HEK293 (cell line): ENCODE results near the gene RAPGEF5.
A peak's percentile ranks its signal among the peaks of the same experiment; 100 is the strongest.

Experiments used
- CTCF ChIA-PET: fragments of 350-600 bp; formaldehyde crosslinking; extraction: SDS; loops from one replicate; lab custom pipeline; 2021; ENCODE audit warnings: antibody characterized with exemption; lab: Yijun Ruan, JAX
- POLR2A ChIA-PET: fragments of 300-600 bp; formaldehyde crosslinking; extraction: SDS; loops from one replicate; lab custom pipeline; 2020; ENCODE audit warnings: antibody characterized with exemption, inconsistent platforms; lab: Yijun Ruan, JAX
- H3K27ac ChIP-seq: fragments of 200-500 bp; sonication (Bioruptor generic); 2 replicates; pipeline ENCODE4 v1.5.1; 2014; ENCODE audit warnings: low read depth, low read length, control low read depth, inconsistent platforms; ENCODE audit errors: extremely low read depth
- H3K36me3 ChIP-seq, 2 experiments: fragments of 200-500 bp in 1 of 2; sonication (Bioruptor generic) in 1 of 2; 1 replicate in 1 of 2; 2 replicates in 1 of 2; pipeline ENCODE4 v1.5.1; 2014 to 2017; ENCODE audit warnings: inconsistent platforms in 2 of 2, low read length in 2 of 2; ENCODE audit not compliant: control insufficient read depth in 2 of 2, insufficient read depth in 1 of 2
- H3K4me1 ChIP-seq: fragments of 200-500 bp; sonication (Bioruptor generic); 2 replicates; pipeline ENCODE4 v1.5.1; 2014; ENCODE audit warnings: mild to moderate bottlenecking, low read length, inconsistent platforms; ENCODE audit not compliant: control insufficient read depth, insufficient read depth
- H3K4me3 ChIP-seq: 2 replicates; pipeline ENCODE4 v1.5.1; 2011; ENCODE audit warnings: low read depth, mild to moderate bottlenecking, control low read depth, low read length, moderate library complexity
- H3K9me3 ChIP-seq: fragments of 200-500 bp; sonication (Bioruptor generic); 2 replicates; pipeline ENCODE4 v1.5.1; 2014; ENCODE audit warnings: low read depth, low read length, inconsistent platforms; ENCODE audit not compliant: control insufficient read depth, insufficient read depth
- IKZF3 ChIP-seq: fragments of 450-650 bp; IDR thresholded peaks from 2 replicates; pipeline ENCODE4 v1.5.0; 2018; ENCODE audit warnings: missing biosample characterization, mild to moderate bottlenecking, missing genetic modification characterization, moderate library complexity
- KLF7 ChIP-seq: fragments of 450-650 bp; formaldehyde crosslinking; IDR thresholded peaks from 2 replicates; pipeline ENCODE4 v1.5.1; 2016; ENCODE audit warnings: missing biosample characterization, missing genetic modification characterization, borderline replicate concordance
- WT1 ChIP-seq: fragments of 450-650 bp; formaldehyde crosslinking; IDR thresholded peaks from 2 replicates; pipeline ENCODE4 v1.5.1; 2016; ENCODE audit warnings: missing biosample characterization, missing genetic modification characterization
- ZEB2 ChIP-seq: fragments of 450-650 bp; formaldehyde crosslinking; IDR thresholded peaks from 2 replicates; pipeline ENCODE4 v1.5.1; 2016; ENCODE audit warnings: missing biosample characterization, missing genetic modification characterization
- ZNF324 ChIP-seq: fragments of 450-650 bp; formaldehyde crosslinking; IDR thresholded peaks from 2 replicates; pipeline ENCODE4 v1.5.1; 2016; ENCODE audit warnings: missing biosample characterization, missing genetic modification characterization
- ZNF416 ChIP-seq: fragments of 450-650 bp; formaldehyde crosslinking; IDR thresholded peaks from 2 replicates; pipeline ENCODE4 v1.5.1; 2016; ENCODE audit warnings: missing biosample characterization, missing genetic modification characterization
- ZNF510 ChIP-seq: fragments of 450-650 bp; formaldehyde crosslinking; IDR thresholded peaks from 2 replicates; pipeline ENCODE4 v1.5.1; 2018; ENCODE audit warnings: mild to moderate bottlenecking, missing genetic modification characterization, missing biosample characterization; ENCODE audit not compliant: insufficient replicate concordance
- ZNF529 ChIP-seq: fragments of 450-650 bp; formaldehyde crosslinking; IDR thresholded peaks from 2 replicates; pipeline ENCODE4 v1.5.1; 2017; ENCODE audit warnings: missing genetic modification characterization, missing biosample characterization; ENCODE audit not compliant: insufficient replicate concordance
- ZNF670 ChIP-seq: fragments of 450-650 bp; formaldehyde crosslinking; IDR thresholded peaks from 2 replicates; pipeline ENCODE4 v1.5.1; 2016; ENCODE audit warnings: missing biosample characterization, missing genetic modification characterization, low read depth
- ZNF830 ChIP-seq: fragments of 450-650 bp; IDR thresholded peaks from 2 replicates; pipeline ENCODE4 v1.5.0; 2018; ENCODE audit warnings: missing biosample characterization, missing genetic modification characterization, low read depth, mild to moderate bottlenecking, moderate library complexity
- TF ChIP-seq, protein P1 (sequence below): fragments of 450-650 bp; formaldehyde crosslinking; IDR thresholded peaks from 2 replicates; pipeline ENCODE4 v1.5.1; 2017; ENCODE audit warnings: missing biosample characterization, missing genetic modification characterization
- TF ChIP-seq, protein P2 (sequence below): fragments of 450-650 bp; formaldehyde crosslinking; IDR thresholded peaks from 2 replicates; pipeline ENCODE4 v1.5.1; 2016; ENCODE audit warnings: missing biosample characterization, missing genetic modification characterization, borderline replicate concordance
- TF ChIP-seq, protein P3 (sequence below): fragments of 450-650 bp; formaldehyde crosslinking; IDR thresholded peaks from 2 replicates; pipeline ENCODE4 v1.5.1; 2016; ENCODE audit warnings: missing biosample characterization, missing genetic modification characterization
- TF ChIP-seq, protein P4 (sequence below): fragments of 450-650 bp; formaldehyde crosslinking; IDR thresholded peaks from 2 replicates; pipeline ENCODE4 v1.5.1; 2017; ENCODE audit warnings: missing biosample characterization, missing genetic modification characterization
- TF ChIP-seq, protein P5 (sequence below): IDR thresholded peaks from 2 replicates; pipeline ENCODE4 v1.6.1; 2011; ENCODE audit warnings: mild to moderate bottlenecking, low read depth, low read length, borderline replicate concordance

RAPGEF5 gene

DNA sequence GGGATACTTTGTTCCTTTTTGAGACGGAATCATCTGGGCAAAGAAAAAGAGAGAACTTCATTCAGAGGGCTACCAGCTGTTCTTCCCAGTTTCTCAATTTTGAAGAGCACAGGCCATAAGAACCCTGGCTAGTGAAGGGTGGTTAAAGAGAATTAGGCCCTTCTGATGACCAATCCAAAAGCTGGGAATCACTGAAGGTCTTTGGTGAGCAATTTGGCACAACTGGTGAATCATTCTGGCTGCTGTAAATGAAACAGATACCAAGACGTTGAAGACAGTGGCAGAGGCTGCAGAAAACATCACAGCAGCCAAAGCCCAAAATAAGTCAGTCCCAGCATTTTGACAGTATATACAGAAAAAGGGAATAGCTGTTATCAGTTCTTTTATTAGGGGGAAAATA is 5.1 kb downstream of the RAPGEF5 start (continued):
- TF ChIP-seq, protein P1, sequence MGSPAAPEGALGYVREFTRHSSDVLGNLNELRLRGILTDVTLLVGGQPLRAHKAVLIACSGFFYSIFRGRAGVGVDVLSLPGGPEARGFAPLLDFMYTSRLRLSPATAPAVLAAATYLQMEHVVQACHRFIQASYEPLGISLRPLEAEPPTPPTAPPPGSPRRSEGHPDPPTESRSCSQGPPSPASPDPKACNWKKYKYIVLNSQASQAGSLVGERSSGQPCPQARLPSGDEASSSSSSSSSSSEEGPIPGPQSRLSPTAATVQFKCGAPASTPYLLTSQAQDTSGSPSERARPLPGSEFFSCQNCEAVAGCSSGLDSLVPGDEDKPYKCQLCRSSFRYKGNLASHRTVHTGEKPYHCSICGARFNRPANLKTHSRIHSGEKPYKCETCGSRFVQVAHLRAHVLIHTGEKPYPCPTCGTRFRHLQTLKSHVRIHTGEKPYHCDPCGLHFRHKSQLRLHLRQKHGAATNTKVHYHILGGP: no peak
- no peak for TF ChIP-seq ZEB2 (tag by site-specific recombination)
- TF ChIP-seq ZNF529 (tag by site-specific recombination): no peak
- TF ChIP-seq ZNF510 (tag by site-specific recombination): no peak

DNA sequence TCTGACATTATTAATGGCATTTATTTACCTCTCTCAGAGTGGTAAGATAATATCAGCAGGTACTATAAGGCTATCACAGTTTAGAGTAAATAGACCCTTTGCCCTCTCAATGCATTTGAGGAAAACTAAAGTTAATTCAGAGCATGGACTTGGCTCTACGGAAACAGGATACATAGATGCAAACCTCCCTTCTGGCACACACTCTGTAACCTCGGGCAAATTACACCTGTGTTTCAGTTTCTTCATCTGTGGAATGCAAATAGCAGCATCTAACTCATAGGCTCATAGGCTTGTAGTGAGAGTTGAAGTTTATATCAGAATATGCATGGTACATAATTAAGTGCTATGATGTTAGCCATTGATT is 5.6 kb downstream of the RAPGEF5 start:
- Histone ChIP-seq H3K27ac (no peak overlapping the region), H3K4me1 (peaks cover 15% of the 10 kb centered on the region), H3K9me3 (no peaks in the 10 kb centered on the region)
- POLR2A ChIA-PET: no interaction called here
- TF ChIP-seq ZNF830 (tag by site-specific recombination): no peak
- 0 out of 2 replicates have a peak, but pooled peaks have one; percentile 9 for TF ChIP-seq WT1 (tag by site-specific recombination)
- TF ChIP-seq, all 188 proteins: peak for 1
- Histone ChIP-seq H3K4me3 (no peak overlapping the region), H3K36me3 (no peaks in the 10 kb centered on the region)
- CTCF ChIA-PET: no interaction called here

- Histone ChIP-seq H3K4me3 (no peak overlapping the region; the same call in 1 of the 2 replicates), H3K4me1 (peaks cover 19% of the 10 kb centered on the region), H3K27ac (no peak overlapping the region), H3K36me3 (no peaks in the 10 kb centered on the region), H3K9me3 (no peaks in the 10 kb centered on the region)
- ChIA-PET CTCF (no interaction called here), POLR2A (no interaction called here)
- no peak for TF ChIP-seq ZNF416
- TF ChIP-seq, protein P2, sequence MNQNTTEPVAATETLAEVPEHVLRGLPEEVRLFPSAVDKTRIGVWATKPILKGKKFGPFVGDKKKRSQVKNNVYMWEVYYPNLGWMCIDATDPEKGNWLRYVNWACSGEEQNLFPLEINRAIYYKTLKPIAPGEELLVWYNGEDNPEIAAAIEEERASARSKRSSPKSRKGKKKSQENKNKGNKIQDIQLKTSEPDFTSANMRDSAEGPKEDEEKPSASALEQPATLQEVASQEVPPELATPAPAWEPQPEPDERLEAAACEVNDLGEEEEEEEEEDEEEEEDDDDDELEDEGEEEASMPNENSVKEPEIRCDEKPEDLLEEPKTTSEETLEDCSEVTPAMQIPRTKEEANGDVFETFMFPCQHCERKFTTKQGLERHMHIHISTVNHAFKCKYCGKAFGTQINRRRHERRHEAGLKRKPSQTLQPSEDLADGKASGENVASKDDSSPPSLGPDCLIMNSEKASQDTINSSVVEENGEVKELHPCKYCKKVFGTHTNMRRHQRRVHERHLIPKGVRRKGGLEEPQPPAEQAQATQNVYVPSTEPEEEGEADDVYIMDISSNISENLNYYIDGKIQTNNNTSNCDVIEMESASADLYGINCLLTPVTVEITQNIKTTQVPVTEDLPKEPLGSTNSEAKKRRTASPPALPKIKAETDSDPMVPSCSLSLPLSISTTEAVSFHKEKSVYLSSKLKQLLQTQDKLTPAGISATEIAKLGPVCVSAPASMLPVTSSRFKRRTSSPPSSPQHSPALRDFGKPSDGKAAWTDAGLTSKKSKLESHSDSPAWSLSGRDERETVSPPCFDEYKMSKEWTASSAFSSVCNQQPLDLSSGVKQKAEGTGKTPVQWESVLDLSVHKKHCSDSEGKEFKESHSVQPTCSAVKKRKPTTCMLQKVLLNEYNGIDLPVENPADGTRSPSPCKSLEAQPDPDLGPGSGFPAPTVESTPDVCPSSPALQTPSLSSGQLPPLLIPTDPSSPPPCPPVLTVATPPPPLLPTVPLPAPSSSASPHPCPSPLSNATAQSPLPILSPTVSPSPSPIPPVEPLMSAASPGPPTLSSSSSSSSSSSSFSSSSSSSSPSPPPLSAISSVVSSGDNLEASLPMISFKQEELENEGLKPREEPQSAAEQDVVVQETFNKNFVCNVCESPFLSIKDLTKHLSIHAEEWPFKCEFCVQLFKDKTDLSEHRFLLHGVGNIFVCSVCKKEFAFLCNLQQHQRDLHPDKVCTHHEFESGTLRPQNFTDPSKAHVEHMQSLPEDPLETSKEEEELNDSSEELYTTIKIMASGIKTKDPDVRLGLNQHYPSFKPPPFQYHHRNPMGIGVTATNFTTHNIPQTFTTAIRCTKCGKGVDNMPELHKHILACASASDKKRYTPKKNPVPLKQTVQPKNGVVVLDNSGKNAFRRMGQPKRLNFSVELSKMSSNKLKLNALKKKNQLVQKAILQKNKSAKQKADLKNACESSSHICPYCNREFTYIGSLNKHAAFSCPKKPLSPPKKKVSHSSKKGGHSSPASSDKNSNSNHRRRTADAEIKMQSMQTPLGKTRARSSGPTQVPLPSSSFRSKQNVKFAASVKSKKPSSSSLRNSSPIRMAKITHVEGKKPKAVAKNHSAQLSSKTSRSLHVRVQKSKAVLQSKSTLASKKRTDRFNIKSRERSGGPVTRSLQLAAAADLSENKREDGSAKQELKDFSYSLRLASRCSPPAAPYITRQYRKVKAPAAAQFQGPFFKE (tag by site-specific recombination): no peak
- TF ChIP-seq ZNF324: no peak
- TF ChIP-seq, protein P3, sequence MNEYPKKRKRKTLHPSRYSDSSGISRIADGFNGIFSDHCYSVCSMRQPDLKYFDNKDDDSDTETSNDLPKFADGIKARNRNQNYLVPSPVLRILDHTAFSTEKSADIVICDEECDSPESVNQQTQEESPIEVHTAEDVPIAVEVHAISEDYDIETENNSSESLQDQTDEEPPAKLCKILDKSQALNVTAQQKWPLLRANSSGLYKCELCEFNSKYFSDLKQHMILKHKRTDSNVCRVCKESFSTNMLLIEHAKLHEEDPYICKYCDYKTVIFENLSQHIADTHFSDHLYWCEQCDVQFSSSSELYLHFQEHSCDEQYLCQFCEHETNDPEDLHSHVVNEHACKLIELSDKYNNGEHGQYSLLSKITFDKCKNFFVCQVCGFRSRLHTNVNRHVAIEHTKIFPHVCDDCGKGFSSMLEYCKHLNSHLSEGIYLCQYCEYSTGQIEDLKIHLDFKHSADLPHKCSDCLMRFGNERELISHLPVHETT: no peak
- TF ChIP-seq ZNF670 (tag by site-specific recombination): no peak
- no peak for TF ChIP-seq KLF7 (tag by site-specific recombination)
- TF ChIP-seq IKZF3 (tag by site-specific recombination): no peak
- TF ChIP-seq, protein P4, sequence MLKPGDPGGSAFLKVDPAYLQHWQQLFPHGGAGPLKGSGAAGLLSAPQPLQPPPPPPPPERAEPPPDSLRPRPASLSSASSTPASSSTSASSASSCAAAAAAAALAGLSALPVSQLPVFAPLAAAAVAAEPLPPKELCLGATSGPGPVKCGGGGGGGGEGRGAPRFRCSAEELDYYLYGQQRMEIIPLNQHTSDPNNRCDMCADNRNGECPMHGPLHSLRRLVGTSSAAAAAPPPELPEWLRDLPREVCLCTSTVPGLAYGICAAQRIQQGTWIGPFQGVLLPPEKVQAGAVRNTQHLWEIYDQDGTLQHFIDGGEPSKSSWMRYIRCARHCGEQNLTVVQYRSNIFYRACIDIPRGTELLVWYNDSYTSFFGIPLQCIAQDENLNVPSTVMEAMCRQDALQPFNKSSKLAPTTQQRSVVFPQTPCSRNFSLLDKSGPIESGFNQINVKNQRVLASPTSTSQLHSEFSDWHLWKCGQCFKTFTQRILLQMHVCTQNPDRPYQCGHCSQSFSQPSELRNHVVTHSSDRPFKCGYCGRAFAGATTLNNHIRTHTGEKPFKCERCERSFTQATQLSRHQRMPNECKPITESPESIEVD (tag by site-specific recombination): peak; percentile 57
- TF ChIP-seq, protein P5, sequence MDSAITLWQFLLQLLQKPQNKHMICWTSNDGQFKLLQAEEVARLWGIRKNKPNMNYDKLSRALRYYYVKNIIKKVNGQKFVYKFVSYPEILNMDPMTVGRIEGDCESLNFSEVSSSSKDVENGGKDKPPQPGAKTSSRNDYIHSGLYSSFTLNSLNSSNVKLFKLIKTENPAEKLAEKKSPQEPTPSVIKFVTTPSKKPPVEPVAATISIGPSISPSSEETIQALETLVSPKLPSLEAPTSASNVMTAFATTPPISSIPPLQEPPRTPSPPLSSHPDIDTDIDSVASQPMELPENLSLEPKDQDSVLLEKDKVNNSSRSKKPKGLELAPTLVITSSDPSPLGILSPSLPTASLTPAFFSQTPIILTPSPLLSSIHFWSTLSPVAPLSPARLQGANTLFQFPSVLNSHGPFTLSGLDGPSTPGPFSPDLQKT: no peak
- TF ChIP-seq ZEB2 (tag by site-specific recombination): 0 out of 2 replicates have a peak, but pooled peaks have one; percentile 37
These were observed 6.3 kb downstream of the RAPGEF5 start for GRCh38 chr7:22350466-22351328.
